ENCODE measurements around the gene GALNTL6. TPM values are rescaled to one million over a fixed set of nuclear protein-coding genes. Genes with fewer than 3 reads are reported as not detected.

Gene GALNTL6
- total and polyA plus RNA-seq, 9 of the 15 experiments (the other 6 are each of a cell fraction or from before 2014, with no cell fraction given): 0.18 to 0.50 (median 0.29) TPM

- FAIRE-seq (no peak), ATAC-seq (no peak), DNase-seq (ENCODE audit: extremely low read depth in 1 of 4, low spot score in 3 of 4) (no peak)
- CTCF ChIA-PET (ENCODE audit: low intra/inter-chr PET ratio): no interaction called here
- no peak overlapping the region for H3K4me2 ChIP-seq (ENCODE audit: insufficient read depth, low read length)
- no peak overlapping the region for H3K27ac ChIP-seq (ENCODE audit: extremely low read depth, low read depth, low read length)
- no TSS peak for BruUV-seq (replicated peaks)
- H3K4me3 ChIP-seq: no peak overlapping the region
- H3K9me1 ChIP-seq (ENCODE audit: control insufficient read depth, insufficient read depth, low read length): no peaks in the 10 kb centered on the region
- H3K4me1 ChIP-seq (replicated peaks in 1 of 2; ENCODE audit: control insufficient read depth in 2 of 2, insufficient read depth in 2 of 2, low read length in 2 of 2): no peaks in the 10 kb centered on the region
- no peak overlapping the region for H3K9ac ChIP-seq (ENCODE audit: insufficient read depth in 1 of 2, low read depth in 2 of 2, low read length in 2 of 2)
- in situ Hi-C loops (cut with MboI) (no loop called here), intact Hi-C loops (cut with micrococcal nuclease) (no loop called here)
- no peaks in the 10 kb centered on the region for H3K9me3 ChIP-seq (replicated peaks; ENCODE audit: control insufficient read depth, insufficient read depth, low read depth, low read length)
- no peaks in the 10 kb centered on the region for H3K79me2 ChIP-seq (ENCODE audit: control insufficient read depth, insufficient read depth, low read length)
- no peak for TF ChIP-seq MBD1 (CRISPR knock-in tag; IDR thresholded peaks at IDR 0.05)
- no peak for TF ChIP-seq TBP (optimal IDR thresholded peaks at IDR 0.05; ENCODE audit: low read depth, low read length)
- no peak for TF ChIP-seq THAP12 (CRISPR knock-in tag; IDR thresholded peaks at IDR 0.05)
- H3K36me3 ChIP-seq (ENCODE audit: control insufficient read depth, insufficient read depth, low read length): no peaks in the 10 kb centered on the region
- no peak overlapping the region for H2AFZ ChIP-seq (ENCODE audit: low read depth, low read length)
- POLR2A ChIA-PET: no interaction called here
- WGBS (ENCODE audit: insufficient coverage, low coverage, missing lambda C conversion rate): 1% methylated on average over 6 of the region's 6 CpGs
- H3K27me3 ChIP-seq (ENCODE audit: control insufficient read depth in 2 of 2, insufficient read depth in 2 of 2, low read length in 2 of 2): no peaks in the 10 kb centered on the region
- H4K20me1 ChIP-seq (replicated peaks; ENCODE audit: control insufficient read depth, insufficient read depth, low read length): no peaks in the 10 kb centered on the region
Observed at GRCh38 chr4:172778583-172778982, 965.4 kb downstream of the GALNTL6 start.

Data from K562 (cell line).